Astrocyte (in vitro differentiated cells and primary cell): ENCODE measurements around the gene KCNJ12.

Experiments
- EZH2 ChIP-seq: IDR thresholded peaks from 2 replicates; pipeline ENCODE4 v1.6.1; 2012; ENCODE audit warnings: mild to moderate bottlenecking, low read length, inconsistent platforms; ENCODE audit not compliant: insufficient read depth
- TF ChIP-seq, protein P1 (sequence below): IDR thresholded peaks from 2 replicates; pipeline ENCODE4 v1.5.1; 2011; ENCODE audit warnings: low read depth, mild to moderate bottlenecking, inconsistent platforms, low read length, moderate library complexity; ENCODE audit not compliant: insufficient read depth

DNA sequence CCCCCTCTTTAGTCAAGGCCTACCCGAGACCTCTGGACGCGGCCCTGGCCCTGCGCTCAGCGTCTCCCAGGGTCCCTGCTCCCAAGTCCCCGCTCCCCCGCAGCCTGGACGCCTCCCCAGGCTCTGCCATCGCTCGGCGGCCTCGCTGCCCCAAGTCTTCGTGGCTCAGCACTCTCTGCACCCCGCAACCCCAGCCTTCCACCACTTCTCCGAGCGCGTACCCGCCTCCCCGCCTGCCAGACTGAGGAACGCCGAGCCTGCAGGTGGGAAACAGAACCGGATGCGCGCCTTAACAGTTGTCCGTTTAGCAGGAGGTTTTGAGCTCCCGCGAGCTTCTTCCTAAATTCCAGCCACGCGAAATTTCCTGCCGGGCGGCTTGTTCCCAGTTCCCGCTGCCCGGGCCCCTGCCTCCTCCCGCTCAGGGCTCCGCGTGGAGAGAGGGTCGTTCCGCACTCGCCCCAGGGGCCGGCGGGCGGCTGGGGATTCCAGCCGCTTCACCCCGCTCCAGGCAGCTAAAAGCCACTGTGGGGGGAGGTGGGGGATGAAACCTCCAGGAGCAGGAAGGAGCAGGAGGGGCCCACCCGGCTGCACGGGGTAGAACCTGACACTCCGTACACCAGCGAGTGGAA, 87.7 kb downstream of the KCNJ12 start:
- TF ChIP-seq, protein P1, sequence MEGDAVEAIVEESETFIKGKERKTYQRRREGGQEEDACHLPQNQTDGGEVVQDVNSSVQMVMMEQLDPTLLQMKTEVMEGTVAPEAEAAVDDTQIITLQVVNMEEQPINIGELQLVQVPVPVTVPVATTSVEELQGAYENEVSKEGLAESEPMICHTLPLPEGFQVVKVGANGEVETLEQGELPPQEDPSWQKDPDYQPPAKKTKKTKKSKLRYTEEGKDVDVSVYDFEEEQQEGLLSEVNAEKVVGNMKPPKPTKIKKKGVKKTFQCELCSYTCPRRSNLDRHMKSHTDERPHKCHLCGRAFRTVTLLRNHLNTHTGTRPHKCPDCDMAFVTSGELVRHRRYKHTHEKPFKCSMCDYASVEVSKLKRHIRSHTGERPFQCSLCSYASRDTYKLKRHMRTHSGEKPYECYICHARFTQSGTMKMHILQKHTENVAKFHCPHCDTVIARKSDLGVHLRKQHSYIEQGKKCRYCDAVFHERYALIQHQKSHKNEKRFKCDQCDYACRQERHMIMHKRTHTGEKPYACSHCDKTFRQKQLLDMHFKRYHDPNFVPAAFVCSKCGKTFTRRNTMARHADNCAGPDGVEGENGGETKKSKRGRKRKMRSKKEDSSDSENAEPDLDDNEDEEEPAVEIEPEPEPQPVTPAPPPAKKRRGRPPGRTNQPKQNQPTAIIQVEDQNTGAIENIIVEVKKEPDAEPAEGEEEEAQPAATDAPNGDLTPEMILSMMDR: no peak
- peak; percentile 83 for TF ChIP-seq EZH2
